Measurements from ENCODE around the gene PDE2A. TPM values are rescaled to one million over a fixed set of nuclear protein-coding genes. Genes with fewer than 3 reads are reported as not detected.

Gene PDE2A
- 10.2 and 23.6 TPM in 2 replicates for total RNA-seq

DNA sequence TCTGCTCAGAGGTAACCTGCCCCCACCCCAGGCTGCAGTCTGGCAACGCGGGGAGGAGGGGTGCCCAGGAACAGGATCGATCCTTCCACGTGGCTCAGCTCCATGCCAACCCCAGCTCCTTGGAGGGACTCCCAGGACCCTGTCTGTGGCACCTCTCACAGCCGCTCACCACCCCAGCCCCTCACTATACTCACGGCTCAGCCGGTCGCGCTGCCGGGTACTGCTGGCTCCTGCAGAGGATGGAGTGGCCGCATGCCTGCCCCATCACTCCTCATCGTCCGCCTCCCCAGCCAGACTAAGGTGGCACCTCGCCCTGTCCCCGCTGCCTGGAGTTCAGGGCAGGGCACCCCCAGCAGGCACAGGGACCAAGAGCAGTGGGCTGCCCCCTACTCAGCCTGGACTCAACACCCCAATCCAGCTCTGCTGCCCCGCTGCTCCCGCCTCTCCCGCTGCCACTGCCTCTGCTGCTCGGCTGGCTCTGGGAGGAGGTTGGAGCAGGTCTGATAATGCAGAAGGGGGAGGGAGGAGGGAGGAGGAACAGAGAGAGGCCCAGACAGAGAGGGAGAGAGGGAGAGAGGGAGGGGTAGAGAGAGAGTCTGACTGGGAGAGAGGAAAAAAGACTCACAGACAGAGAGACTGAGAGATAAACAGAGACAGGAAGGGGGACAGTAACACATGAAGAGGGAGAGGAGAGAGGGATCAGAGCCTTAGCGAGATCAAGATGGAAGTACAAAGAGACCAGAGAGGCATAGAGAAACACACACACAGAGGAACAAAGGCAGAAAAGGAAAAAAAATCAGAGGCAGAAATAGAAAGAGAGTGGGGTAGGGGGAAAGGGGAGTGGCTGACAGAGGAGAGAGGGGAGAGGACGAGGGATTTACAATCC lies at the start of gene PDE2A:
PDE2A (minus strand) TSS at position 480 of the 886 bp plus-strand sequence; CDS start at position 265, 215 bp downstream.

Other genes with a start within 250 kb of the PDE2A start
- 42.7 and 55.7 TPM in 2 replicates for gene CLPB, start 239.9 kb downstream of the PDE2A start, total RNA-seq
- gene ARAP1, start 78.0 kb upstream of the PDE2A start, total RNA-seq = 71.3 and 85.1 TPM in 2 replicates
- 27.7 and 46.2 TPM in 2 replicates for gene STARD10, start 119.6 kb upstream of the PDE2A start, total RNA-seq
- 5.6 and 17.8 TPM in 2 replicates for gene ATG16L2, start 140.0 kb upstream of the PDE2A start, total RNA-seq

Measured in endothelial cell of coronary artery (primary cell).